ENCODE measurements around the gene PTP4A2.

The PTP4A2 gene

DNA sequence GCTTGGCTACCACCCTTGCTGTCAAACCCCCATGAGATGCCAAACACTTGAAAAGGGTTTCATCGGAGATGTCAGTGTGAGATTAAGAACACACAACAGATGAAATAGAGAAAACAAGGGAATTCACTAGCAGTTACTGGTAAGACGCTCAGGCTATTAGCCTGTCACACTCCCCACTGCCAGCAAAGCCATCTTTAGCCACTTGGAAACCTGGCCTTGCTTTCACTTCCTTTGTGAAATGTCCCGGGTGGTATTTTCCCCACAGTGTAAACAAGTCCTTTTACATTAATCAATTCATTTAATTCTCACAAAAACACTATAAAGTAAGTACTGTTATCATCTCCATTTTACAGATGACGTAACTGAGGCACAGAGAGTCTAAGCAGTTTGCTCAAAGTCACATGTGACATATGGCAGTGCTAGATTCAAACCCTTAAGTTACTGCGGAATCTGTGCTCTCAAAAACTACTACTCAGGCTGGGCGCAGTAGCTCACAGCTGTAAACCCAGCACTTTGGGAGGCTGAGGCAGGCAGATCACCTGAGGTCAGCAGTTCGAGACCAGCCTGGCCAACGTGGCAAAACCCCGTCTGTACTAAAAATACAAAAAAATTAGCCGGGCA, 42.8 kb upstream of the PTP4A2 start:
- TF ChIP-seq CTCF (IDR thresholded peaks at IDR 0.05; ENCODE audit: low read depth, low read length) = no peak
- H3K4me3 ChIP-seq (ENCODE audit: low read depth, low read length) = no peak overlapping the region
- DNase-seq (ENCODE audit: low read depth, low spot score) = no peak
- in situ Hi-C loops (cut with HindIII; ENCODE audit: low sequenced_read_pairs) = no loop called here

GRCh38 chr1:31978843-31979400, 40.8 kb upstream of the PTP4A2 start:
- in situ Hi-C loops (cut with HindIII; ENCODE audit: low sequenced_read_pairs) = no loop called here

GRCh38 chr1:31977385-31978131, 39.4 kb upstream of the PTP4A2 start:
- no peak overlapping the region for H3K4me3 ChIP-seq (ENCODE audit: low read depth, low read length)
- peak; percentile 20 for DNase-seq (ENCODE audit: low read depth, low spot score)
- TF ChIP-seq CTCF (IDR thresholded peaks at IDR 0.05; ENCODE audit: low read depth, low read length) = peak; percentile 50
- in situ Hi-C loops (cut with HindIII; ENCODE audit: low sequenced_read_pairs) = no loop called here

More at GRCh38 chr1:31978843-31979400, 40.8 kb upstream of the PTP4A2 start:
- no peak for DNase-seq (ENCODE audit: low read depth, low spot score)
- no peak overlapping the region for H3K4me3 ChIP-seq (ENCODE audit: low read depth, low read length)
- no peak for TF ChIP-seq CTCF (IDR thresholded peaks at IDR 0.05; ENCODE audit: low read depth, low read length)

DNA sequence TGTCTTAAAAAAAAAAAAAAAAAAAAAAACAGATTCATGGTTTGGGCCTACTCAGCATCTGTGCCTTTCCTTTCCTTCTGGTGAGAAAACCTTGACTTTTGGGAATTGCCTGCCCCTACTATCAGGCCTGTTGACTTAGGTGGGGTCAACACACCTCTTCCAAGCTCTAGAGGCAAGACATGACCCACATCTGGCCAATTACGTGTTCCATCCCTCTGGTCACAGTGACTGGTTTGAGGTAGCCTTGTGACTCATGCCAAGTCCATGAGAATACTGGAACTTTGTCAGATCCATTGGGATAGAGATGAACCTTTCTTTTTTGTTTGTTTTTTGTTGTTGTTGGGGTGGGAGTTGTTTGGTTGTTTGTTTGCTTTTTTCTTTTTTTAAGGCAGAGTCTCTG, 38.2 kb upstream of the PTP4A2 start:
- in situ Hi-C loops (cut with HindIII; ENCODE audit: low sequenced_read_pairs) = no loop called here
- H3K4me3 ChIP-seq (ENCODE audit: low read depth, low read length) = no peak overlapping the region
- DNase-seq (ENCODE audit: low read depth, low spot score) = no peak
- no peak for TF ChIP-seq CTCF (IDR thresholded peaks at IDR 0.05; ENCODE audit: low read depth, low read length)

DNA sequence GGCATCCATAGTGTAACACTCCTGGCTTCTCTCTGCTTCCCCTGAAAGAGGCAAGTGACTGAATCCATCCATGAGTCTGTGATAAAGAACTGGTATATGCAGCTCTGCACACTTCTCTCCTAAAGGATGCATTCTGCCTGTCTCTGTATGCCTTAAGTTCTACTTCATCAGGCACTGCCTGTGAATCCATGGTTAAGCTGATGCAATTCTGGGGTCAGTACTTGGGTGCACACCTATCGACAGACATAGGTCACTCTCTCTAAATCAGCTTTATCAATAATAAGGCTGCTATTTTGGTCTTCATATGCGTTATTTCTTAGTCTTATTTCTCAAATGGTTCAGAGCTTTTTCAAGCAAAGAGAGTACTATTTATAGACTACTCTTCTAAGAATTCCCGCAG, 32.7 kb upstream of the PTP4A2 start:
- in situ Hi-C loops (cut with HindIII; ENCODE audit: low sequenced_read_pairs) = no loop called here
- DNase-seq (ENCODE audit: low read depth, low spot score) = no peak
- no peak overlapping the region for H3K4me3 ChIP-seq (ENCODE audit: low read depth, low read length)
- no peak for TF ChIP-seq CTCF (IDR thresholded peaks at IDR 0.05; ENCODE audit: low read depth, low read length)

DNA sequence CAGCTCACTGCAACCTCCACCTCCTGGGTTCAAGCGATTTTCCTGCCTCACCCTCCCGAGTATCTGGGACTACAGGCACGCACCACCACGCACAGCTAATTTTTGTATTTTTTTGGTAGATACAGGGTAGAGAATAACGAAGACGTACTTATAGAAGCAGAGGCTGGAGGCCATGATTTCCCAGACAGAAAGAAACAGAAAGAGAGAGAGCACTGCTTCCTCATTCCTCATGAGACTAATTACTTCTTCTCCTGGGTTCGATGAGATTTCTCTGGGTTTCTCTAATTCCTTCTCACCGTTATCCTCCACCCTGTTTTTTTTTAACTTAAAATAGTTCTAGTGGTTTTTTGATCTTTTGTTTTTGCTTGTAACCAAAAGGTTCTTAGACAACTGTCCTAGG, 23.4 kb upstream of the PTP4A2 start:
- TF ChIP-seq CTCF (IDR thresholded peaks at IDR 0.05; ENCODE audit: low read depth, low read length) = no peak
- no peak overlapping the region for H3K4me3 ChIP-seq (ENCODE audit: low read depth, low read length)
- no peak for DNase-seq (ENCODE audit: low read depth, low spot score)
- in situ Hi-C loops (cut with HindIII; ENCODE audit: low sequenced_read_pairs) = no loop called here
